ENCODE data around the gene GUCY1A1. TPM values are rescaled to one million over a fixed set of nuclear protein-coding genes. Genes with fewer than 3 reads are reported as not detected.

GUCY1A1 gene
- total RNA-seq, 1 experiment from 2014 or later = 0.20 TPM

GRCh38 chr4:155639704-155640523 is 26.7 kb upstream of the GUCY1A1 start:
- Mint-ChIP-seq H3K36me3 (no peaks in the 10 kb centered on the region), H3K9me3 (no peaks in the 10 kb centered on the region), H3K4me1 (no peaks in the 10 kb centered on the region), H3K27ac (no peak overlapping the region), H3K4me3 (no peak overlapping the region), H3K27me3 (ENCODE audit: low read depth) (no peaks in the 10 kb centered on the region)
- DNase-seq (ENCODE audit: low spot score) (no peak), ATAC-seq (no peak)
- ChIA-PET CTCF (no interaction called here), POLR2A (no interaction called here)
- TF ChIP-seq ZNF423 (CRISPR knock-in tag; IDR thresholded peaks at IDR 0.05) = no peak
- no peak for TF ChIP-seq MYBL2 (CRISPR knock-in tag; IDR thresholded peaks at IDR 0.05)
- TF ChIP-seq USF2 (CRISPR knock-in tag; IDR thresholded peaks at IDR 0.05) = no peak
- TF ChIP-seq SP1 (CRISPR knock-in tag; conservative IDR thresholded peaks at IDR 0.05) = no peak
- TF ChIP-seq CREM (CRISPR knock-in tag; IDR thresholded peaks at IDR 0.05) = no peak
- TF ChIP-seq JAZF1 (CRISPR knock-in tag; IDR thresholded peaks at IDR 0.05) = no peak
- no peak for TF ChIP-seq NR1H2 (CRISPR knock-in tag; IDR thresholded peaks at IDR 0.05)
- TF ChIP-seq NR3C1 (CRISPR knock-in tag; conservative IDR thresholded peaks at IDR 0.05; ENCODE audit: low read depth) = no peak
- TF ChIP-seq NFE2L1 (CRISPR knock-in tag; IDR thresholded peaks at IDR 0.05) = no peak
- no peak for TF ChIP-seq USF1 (CRISPR knock-in tag; IDR thresholded peaks at IDR 0.05)
- no peak for TF ChIP-seq CREB1 (CRISPR knock-in tag; IDR thresholded peaks at IDR 0.05)
- no peak for TF ChIP-seq ZNF416 (CRISPR knock-in tag; IDR thresholded peaks at IDR 0.05)

GRCh38 chr4:155640751-155641150 is 25.9 kb upstream of the GUCY1A1 start:
- Mint-ChIP-seq H3K27ac (no peak overlapping the region), H3K4me1 (no peaks in the 10 kb centered on the region), H3K36me3 (no peaks in the 10 kb centered on the region), H3K27me3 (ENCODE audit: low read depth) (no peaks in the 10 kb centered on the region), H3K9me3 (no peaks in the 10 kb centered on the region), H3K4me3 (no peak overlapping the region)
- TF ChIP-seq FOXK1 (CRISPR knock-in tag; IDR thresholded peaks at IDR 0.05) (no peak), CDX4 (CRISPR knock-in tag; IDR thresholded peaks at IDR 0.05; ENCODE audit: borderline replicate concordance) (no peak)
- no peak for DNase-seq (ENCODE audit: low spot score)
- no peak for ATAC-seq
- ChIA-PET CTCF (no interaction called here), POLR2A (no interaction called here)

GRCh38 chr4:155643087-155643486 is 23.6 kb upstream of the GUCY1A1 start:
- Mint-ChIP-seq H3K36me3 (no peaks in the 10 kb centered on the region), H3K4me1 (no peaks in the 10 kb centered on the region), H3K27ac (no peak overlapping the region), H3K27me3 (ENCODE audit: low read depth) (no peaks in the 10 kb centered on the region), H3K9me3 (no peaks in the 10 kb centered on the region), H3K4me3 (no peak overlapping the region)
- TF ChIP-seq PRDM15 (CRISPR knock-in tag; IDR thresholded peaks at IDR 0.05) = no peak
- TF ChIP-seq RORB (CRISPR knock-in tag; IDR thresholded peaks at IDR 0.05) = no peak
- TF ChIP-seq NFATC4 (CRISPR knock-in tag; IDR thresholded peaks at IDR 0.05) = no peak
- TF ChIP-seq ZNF396 (CRISPR knock-in tag; IDR thresholded peaks at IDR 0.05; ENCODE audit: borderline replicate concordance) = no peak
- no peak for TF ChIP-seq STAT6 (CRISPR knock-in tag; conservative IDR thresholded peaks at IDR 0.05; ENCODE audit: low read depth)
- DNase-seq (ENCODE audit: low spot score) (no peak), ATAC-seq (no peak)
- CTCF ChIA-PET = interaction anchor here (0.6 kb wide), 1 partner anchor 139 kb away, joined by 10 read pairs; no protein-coding TSS in a partner anchor
- POLR2A ChIA-PET = no interaction called here

All from WTC11 (cell line).